A673 (cell line): ENCODE measurements around the gene ZNF335. TPM values are rescaled to one million over a fixed set of nuclear protein-coding genes. Genes with fewer than 3 reads are reported as not detected.

Experiments
- BruUV-seq: library from RNA; stranded (reverse); fragments of 400-500 nt; replicated peaks from 2 replicates; lab custom pipeline; 2021; lab: Mats Ljungman, UMichigan
- CTCF ChIA-PET: fragments of 300-600 bp; sonication (Branson Sonifier 250); formaldehyde crosslinking; loops from one replicate; lab custom pipeline; 2022; ENCODE audit warnings: antibody characterized with exemption; lab: Charles Lee
- POLR2A ChIA-PET: fragments of 300-600 bp; sonication (Branson Sonifier 250); formaldehyde crosslinking; loops from one replicate; lab custom pipeline; 2022; ENCODE audit warnings: antibody characterized with exemption; ENCODE audit not compliant: low non-redundant PET; lab: Charles Lee
- DNase-seq: peaks from one replicate; pipeline ENCODE4 v3.0.0-alpha.2; 2015; ENCODE audit warnings: low spot score
- H3K27ac ChIP-seq: fragments of 200-600 bp; sonication (generic); 2 replicates; pipeline ENCODE4 v1.5.1; 2016; ENCODE audit warnings: mixed run types, low read depth, mild to moderate bottlenecking, mixed read lengths, antibody characterized with exemption, low read length; ENCODE audit not compliant: poor library complexity, severe bottlenecking
- H3K27me3 ChIP-seq: fragments of 200-600 bp; sonication (generic); replicated peaks from 2 replicates; pipeline ENCODE4 v1.6.1; 2017; ENCODE audit warnings: mixed run types, low read depth, mild to moderate bottlenecking, mixed read lengths, antibody characterized with exemption, low read length; ENCODE audit not compliant: insufficient read depth, poor library complexity
- H3K36me3 ChIP-seq: fragments of 200-600 bp; sonication (generic); 2 replicates; pipeline ENCODE4 v1.6.1; 2016; ENCODE audit warnings: mixed run types, mild to moderate bottlenecking, mixed read lengths, antibody characterized with exemption, low read length; ENCODE audit not compliant: insufficient read depth, poor library complexity, severe bottlenecking
- H3K4me1 ChIP-seq: fragments of 200-600 bp; sonication (generic); 2 replicates; pipeline ENCODE4 v1.6.1; 2017; ENCODE audit warnings: mixed run types, mild to moderate bottlenecking, mixed read lengths, antibody characterized with exemption, low read length; ENCODE audit not compliant: insufficient read depth, poor library complexity, severe bottlenecking
- H3K4me3 ChIP-seq: fragments of 200-600 bp; sonication (generic); 2 replicates; pipeline ENCODE4 v1.5.1; 2016; ENCODE audit warnings: low read depth, mixed run types, mild to moderate bottlenecking, mixed read lengths, low read length; ENCODE audit not compliant: poor library complexity, severe bottlenecking
- H3K9me3 ChIP-seq: fragments of 200-600 bp; sonication (generic); 2 replicates; pipeline ENCODE4 v1.6.1; 2016; ENCODE audit warnings: mixed run types, low read depth, mild to moderate bottlenecking, mixed read lengths, antibody characterized with exemption, low read length; ENCODE audit not compliant: poor library complexity, severe bottlenecking
- CTCF ChIP-seq: fragments of 300-800, 200-600 bp; sonication (generic); conservative IDR thresholded peaks from 2 replicates; pipeline ENCODE4 v1.5.1; 2017; ENCODE audit warnings: low read depth, mild to moderate bottlenecking, antibody characterized with exemption, low read length, moderate library complexity, mixed read lengths
- EZH2 ChIP-seq: fragments of 200-600 bp; sonication (generic); IDR thresholded peaks from 2 replicates; pipeline ENCODE4 v1.6.1; 2017; ENCODE audit warnings: borderline replicate concordance, low read depth, mild to moderate bottlenecking, mixed read lengths, antibody characterized with exemption, low read length; ENCODE audit not compliant: poor library complexity, severe bottlenecking
- intact Hi-C: fragments of 100-400 bp; cut with micrococcal nuclease; formaldehyde crosslinking; loops from one replicate; pipeline ENCODE4 v1.10.0; 2022; ENCODE audit not compliant: unreplicated experiment
- total RNA-seq: library from RNA; stranded (reverse); gene quantifications from 2 replicates; pipeline ENCODE4 v1.2.3, GENCODE V29; 2021

ZNF335 gene
- total RNA-seq, 1 experiment from 2014 or later: 31.9 TPM

GRCh38 chr20:46018611-46019010 lies 46.6 kb upstream of the ZNF335 start:
- no peaks in the 10 kb centered on the region for H3K27me3 ChIP-seq
- peaks cover 19% of the 10 kb centered on the region for H3K4me1 ChIP-seq
- no TSS peak for BruUV-seq
- H3K36me3 ChIP-seq: no peaks in the 10 kb centered on the region
- TF ChIP-seq CTCF (no peak), EZH2 (no peak)
- intact Hi-C loops: no loop called here
- H3K9me3 ChIP-seq: no peaks in the 10 kb centered on the region
- H3K27ac ChIP-seq: no peak overlapping the region
- no peak overlapping the region for H3K4me3 ChIP-seq
- DNase-seq: no peak
- ChIA-PET POLR2A (no interaction called here), CTCF (no interaction called here)

- POLR2A ChIA-PET: no interaction called here
- DNase-seq: no peak
- H3K9me3 ChIP-seq: no peaks in the 10 kb centered on the region
These were observed 46.1 kb upstream of the ZNF335 start for GRCh38 chr20:46018112-46018511.

GRCh38 chr20:46017272-46017671 lies 45.3 kb upstream of the ZNF335 start:
- TF ChIP-seq CTCF (no peak), EZH2 (no peak)
- H3K4me1 ChIP-seq: peaks cover 15% of the 10 kb centered on the region
- H3K9me3 ChIP-seq: no peaks in the 10 kb centered on the region
- H3K4me3 ChIP-seq: no peak overlapping the region
- H3K27me3 ChIP-seq: no peaks in the 10 kb centered on the region
- no peak overlapping the region for H3K27ac ChIP-seq
- ChIA-PET POLR2A (no interaction called here), CTCF (no interaction called here)
- no peak for DNase-seq
- no peaks in the 10 kb centered on the region for H3K36me3 ChIP-seq
- BruUV-seq: no TSS peak
- intact Hi-C loops: no loop called here

More at GRCh38 chr20:46018112-46018511, 46.1 kb upstream of the ZNF335 start:
- CTCF ChIA-PET: no interaction called here
- H3K36me3 ChIP-seq: no peaks in the 10 kb centered on the region
- H3K27me3 ChIP-seq: no peaks in the 10 kb centered on the region
- intact Hi-C loops: no loop called here
- no TSS peak for BruUV-seq
- H3K4me3 ChIP-seq: no peak overlapping the region
- TF ChIP-seq CTCF: no peak
- TF ChIP-seq EZH2: no peak
- peaks cover 19% of the 10 kb centered on the region for H3K4me1 ChIP-seq
- no peak overlapping the region for H3K27ac ChIP-seq
